ENCODE measurements around the gene FGF18.

The FGF18 gene

GRCh38 chr5:171416160-171417049 is 3.0 kb upstream of the FGF18 start:
- Histone ChIP-seq H3K9me2 (replicated peaks; ENCODE audit: control insufficient read depth, low read length) (no peaks in the 10 kb centered on the region), H4K20me1 (ENCODE audit: control insufficient read depth, insufficient read depth, low read depth, low read length) (peaks cover 16% of the 10 kb centered on the region), H3K9me3 (ENCODE audit: control insufficient read depth, insufficient read depth, low read length) (no peaks in the 10 kb centered on the region), H3K79me2 (ENCODE audit: control insufficient read depth, low read length) (no peaks in the 10 kb centered on the region), H3K27me3 (ENCODE audit: control insufficient read depth, low read length) (peaks cover 19% of the 10 kb centered on the region), H3K36me3 (ENCODE audit: control insufficient read depth, low read length) (peaks cover 18% of the 10 kb centered on the region), H3K27ac (ENCODE audit: low read depth, low read length) (no peak overlapping the region), H3K4me3 (ENCODE audit: low read length) (no peak overlapping the region), H3K4me2 (ENCODE audit: low read length) (no peak overlapping the region), H3F3A (ENCODE audit: control insufficient read depth, insufficient read depth) (peaks cover 64% of the 10 kb centered on the region), H3K4me1 (ENCODE audit: control insufficient read depth, low read length) (peaks cover 18% of the 10 kb centered on the region)
- no peak for TF ChIP-seq EZH2phosphoT487 (IDR thresholded peaks at IDR 0.05; ENCODE audit: borderline replicate concordance, low read length)
- TF ChIP-seq CTCF (IDR thresholded peaks at IDR 0.05; ENCODE audit: low read depth, low read length, poor library complexity, severe bottlenecking) = no peak

GRCh38 chr5:171418316-171418981 is 998 bp upstream of the FGF18 start:
- Histone ChIP-seq H3K27me3 (ENCODE audit: control insufficient read depth, low read length) (peaks cover 23% of the 10 kb centered on the region), H3K27ac (ENCODE audit: low read depth, low read length) (no peak overlapping the region), H3K4me3 (ENCODE audit: low read length) (peak overlapping the region; percentile 51), H3F3A (ENCODE audit: control insufficient read depth, insufficient read depth) (peaks cover 44% of the 10 kb centered on the region), H3K9me2 (replicated peaks; ENCODE audit: control insufficient read depth, low read length) (no peaks in the 10 kb centered on the region), H3K79me2 (ENCODE audit: control insufficient read depth, low read length) (no peaks in the 10 kb centered on the region), H4K20me1 (ENCODE audit: control insufficient read depth, insufficient read depth, low read depth, low read length) (no peaks in the 10 kb centered on the region), H3K36me3 (ENCODE audit: control insufficient read depth, low read length) (no peaks in the 10 kb centered on the region; the same call in 1 of the 2 replicates), H3K4me1 (ENCODE audit: control insufficient read depth, low read length) (peaks cover 18% of the 10 kb centered on the region), H3K9me3 (ENCODE audit: control insufficient read depth, insufficient read depth, low read length) (no peaks in the 10 kb centered on the region), H3K4me2 (ENCODE audit: low read length) (peak overlapping the region; percentile 79)
- TF ChIP-seq CTCF (IDR thresholded peaks at IDR 0.05; ENCODE audit: low read depth, low read length, poor library complexity, severe bottlenecking) (peak; percentile 82), EZH2phosphoT487 (IDR thresholded peaks at IDR 0.05; ENCODE audit: borderline replicate concordance, low read length) (no peak)

GRCh38 chr5:171419688-171420430 is 412 bp downstream of the FGF18 start:
- H3K9me3 ChIP-seq (ENCODE audit: control insufficient read depth, insufficient read depth, low read length) = no peaks in the 10 kb centered on the region
- H4K20me1 ChIP-seq (ENCODE audit: control insufficient read depth, insufficient read depth, low read depth, low read length) = no peaks in the 10 kb centered on the region
- TF ChIP-seq EZH2phosphoT487 (IDR thresholded peaks at IDR 0.05; ENCODE audit: borderline replicate concordance, low read length) (no peak), CTCF (IDR thresholded peaks at IDR 0.05; ENCODE audit: low read depth, low read length, poor library complexity, severe bottlenecking) (no peak)
- no peaks in the 10 kb centered on the region for H3K36me3 ChIP-seq (ENCODE audit: control insufficient read depth, low read length)
- H3K4me2 ChIP-seq (ENCODE audit: low read length) = peak overlapping the region; percentile 79
- H3K27ac ChIP-seq (ENCODE audit: low read depth, low read length) = no peak overlapping the region
- H3K4me1 ChIP-seq (ENCODE audit: control insufficient read depth, low read length) = peaks cover 18% of the 10 kb centered on the region
- no peaks in the 10 kb centered on the region for H3K79me2 ChIP-seq (ENCODE audit: control insufficient read depth, low read length)
- peaks cover 32% of the 10 kb centered on the region for H3F3A ChIP-seq (ENCODE audit: control insufficient read depth, insufficient read depth)
- no peaks in the 10 kb centered on the region for H3K9me2 ChIP-seq (replicated peaks; ENCODE audit: control insufficient read depth, low read length)
- H3K4me3 ChIP-seq (ENCODE audit: low read length) = peak overlapping the region; percentile 51
- H3K27me3 ChIP-seq (ENCODE audit: control insufficient read depth, low read length) = peaks cover 23% of the 10 kb centered on the region
